Pons (tissue), 1 donor: ENCODE measurements around the gene SLC11A1.

Experiments used
- DNase-seq: peaks from one replicate; pipeline ENCODE4 v3.0.0-alpha.2; 2016; ENCODE audit warnings: low spot score

SLC11A1 gene

DNA sequence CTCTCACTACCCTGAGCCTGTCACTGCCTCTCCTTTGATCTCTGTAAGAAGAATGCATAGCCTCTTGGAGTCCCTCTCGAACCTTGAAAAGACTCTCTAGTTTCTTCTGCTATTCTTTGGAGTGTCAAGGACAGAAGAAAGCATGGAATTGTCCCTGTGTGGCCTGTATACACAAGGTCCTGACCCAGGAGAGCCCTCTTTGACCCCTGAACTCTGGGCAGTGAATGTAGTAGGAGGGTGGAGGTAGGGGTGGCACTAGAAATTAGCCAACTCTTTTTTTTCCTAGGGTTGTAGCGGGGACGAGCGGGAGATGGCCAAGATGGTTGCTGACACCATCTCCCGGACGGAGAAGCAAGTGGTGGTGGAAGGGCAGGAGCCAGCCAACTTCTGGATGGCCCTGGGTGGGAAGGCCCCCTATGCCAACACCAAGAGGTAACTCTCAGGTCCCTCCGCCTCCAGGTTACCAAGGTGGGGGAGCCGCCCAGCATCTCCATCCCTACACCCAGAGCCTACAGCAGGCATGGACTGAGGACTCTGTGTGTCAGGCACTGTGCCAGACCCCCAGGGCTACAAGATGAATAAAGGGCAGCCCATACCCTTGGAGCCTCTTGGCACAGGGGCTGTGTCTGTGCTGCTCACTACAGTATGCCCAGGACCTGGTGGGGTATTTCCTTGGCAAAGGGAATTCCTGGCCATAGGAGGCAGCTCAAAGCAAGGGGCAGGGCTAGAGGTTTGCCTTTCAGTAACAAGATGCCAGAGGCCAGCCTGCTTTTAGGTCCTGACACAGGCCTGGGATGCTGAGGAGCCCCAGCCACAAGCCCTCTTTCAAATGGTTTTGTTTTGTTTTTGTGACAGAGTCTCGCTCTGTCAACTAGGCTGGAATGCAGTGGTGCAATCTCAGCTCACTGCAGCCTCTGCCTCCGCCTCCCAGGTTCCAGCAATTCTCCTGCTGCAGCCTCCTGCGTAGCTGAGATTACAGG is 53.2 kb downstream of the SLC11A1 start:
- DNase-seq: no peak

GRCh38 chr2:218436992-218437391 is 54.9 kb downstream of the SLC11A1 start:
- no peak for DNase-seq

- DNase-seq: no peak
Observed at GRCh38 chr2:218437969-218438368, 55.9 kb downstream of the SLC11A1 start.

DNA sequence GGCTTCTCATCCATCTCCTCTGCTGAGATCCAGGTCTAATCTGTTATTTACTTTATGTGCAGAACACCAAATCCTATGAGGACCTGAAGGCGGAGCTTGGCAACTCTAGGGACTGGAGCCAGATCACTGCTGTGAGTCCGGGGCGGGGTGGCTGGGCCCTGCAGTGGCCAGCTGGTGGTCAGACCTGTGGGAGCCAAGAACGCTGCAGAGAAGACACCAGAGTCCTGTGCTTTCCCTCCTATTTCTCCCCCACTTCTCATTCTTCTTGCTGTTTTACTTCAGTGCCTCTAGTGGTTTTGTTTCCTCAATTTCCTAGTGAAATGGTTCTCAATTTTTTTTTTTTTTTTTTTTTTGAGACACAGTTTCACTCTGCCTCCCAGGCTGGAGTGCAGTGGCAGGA is 56.5 kb downstream of the SLC11A1 start:
- DNase-seq: no peak

DNA sequence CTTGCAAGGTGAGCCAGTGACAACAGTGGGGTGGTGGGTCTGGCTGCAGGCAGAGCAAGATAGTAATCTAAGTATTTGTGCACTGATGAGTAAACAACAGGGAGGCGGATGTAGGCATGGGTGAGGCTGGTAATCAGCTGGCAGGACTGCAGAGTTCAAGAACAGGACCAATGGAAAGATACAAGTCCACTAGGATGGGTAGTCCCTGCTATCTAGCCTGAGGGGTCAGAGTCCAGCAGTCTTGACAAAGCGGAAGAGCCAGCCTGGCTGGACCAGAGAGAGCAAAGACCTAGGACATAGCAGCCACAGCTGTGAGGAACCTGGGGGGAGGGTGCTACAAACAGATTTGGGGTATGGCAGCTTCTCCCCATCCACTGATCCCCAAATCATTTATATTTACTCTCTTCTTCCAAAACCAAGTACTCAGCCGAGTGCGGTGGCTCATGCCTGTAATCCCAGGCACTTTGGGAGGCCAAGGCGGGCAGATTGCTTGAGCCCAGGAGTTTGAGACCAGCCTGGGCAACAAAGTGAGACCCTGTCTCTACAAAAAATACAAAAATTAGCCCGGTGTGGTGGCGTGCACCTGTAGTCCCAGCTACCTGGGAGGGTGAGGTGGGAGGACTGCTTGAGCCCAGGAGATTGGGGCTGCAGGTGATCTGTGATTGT is 62.8 kb downstream of the SLC11A1 start:
- no peak for DNase-seq

- no peak for DNase-seq
Observed at GRCh38 chr2:218445602-218446001, 63.5 kb downstream of the SLC11A1 start.
